A673 (cell line): ENCODE measurements around the gene CDKAL1. TPM values are rescaled to one million over a fixed set of nuclear protein-coding genes. Genes with fewer than 3 reads are reported as not detected.

Experiments used
- BruUV-seq: library from RNA; stranded (reverse); fragments of 400-500 nt; replicated peaks from 2 replicates; lab custom pipeline; 2021; lab: Mats Ljungman, UMichigan
- CTCF ChIA-PET: fragments of 300-600 bp; sonication (Branson Sonifier 250); formaldehyde crosslinking; loops from one replicate; lab custom pipeline; 2022; ENCODE audit warnings: antibody characterized with exemption; lab: Charles Lee
- POLR2A ChIA-PET: fragments of 300-600 bp; sonication (Branson Sonifier 250); formaldehyde crosslinking; loops from one replicate; lab custom pipeline; 2022; ENCODE audit warnings: antibody characterized with exemption; ENCODE audit not compliant: low non-redundant PET; lab: Charles Lee
- DNase-seq: peaks from one replicate; pipeline ENCODE4 v3.0.0-alpha.2; 2015; ENCODE audit warnings: low spot score
- H3K27ac ChIP-seq: fragments of 200-600 bp; sonication (generic); 2 replicates; pipeline ENCODE4 v1.5.1; 2016; ENCODE audit warnings: mixed run types, low read depth, mild to moderate bottlenecking, mixed read lengths, antibody characterized with exemption, low read length; ENCODE audit not compliant: poor library complexity, severe bottlenecking
- H3K27me3 ChIP-seq: fragments of 200-600 bp; sonication (generic); replicated peaks from 2 replicates; pipeline ENCODE4 v1.6.1; 2017; ENCODE audit warnings: mixed run types, low read depth, mild to moderate bottlenecking, mixed read lengths, antibody characterized with exemption, low read length; ENCODE audit not compliant: insufficient read depth, poor library complexity
- H3K36me3 ChIP-seq: fragments of 200-600 bp; sonication (generic); 2 replicates; pipeline ENCODE4 v1.6.1; 2016; ENCODE audit warnings: mixed run types, mild to moderate bottlenecking, mixed read lengths, antibody characterized with exemption, low read length; ENCODE audit not compliant: insufficient read depth, poor library complexity, severe bottlenecking
- H3K4me1 ChIP-seq: fragments of 200-600 bp; sonication (generic); 2 replicates; pipeline ENCODE4 v1.6.1; 2017; ENCODE audit warnings: mixed run types, mild to moderate bottlenecking, mixed read lengths, antibody characterized with exemption, low read length; ENCODE audit not compliant: insufficient read depth, poor library complexity, severe bottlenecking
- H3K4me3 ChIP-seq: fragments of 200-600 bp; sonication (generic); 2 replicates; pipeline ENCODE4 v1.5.1; 2016; ENCODE audit warnings: low read depth, mixed run types, mild to moderate bottlenecking, mixed read lengths, low read length; ENCODE audit not compliant: poor library complexity, severe bottlenecking
- H3K9me3 ChIP-seq: fragments of 200-600 bp; sonication (generic); 2 replicates; pipeline ENCODE4 v1.6.1; 2016; ENCODE audit warnings: mixed run types, low read depth, mild to moderate bottlenecking, mixed read lengths, antibody characterized with exemption, low read length; ENCODE audit not compliant: poor library complexity, severe bottlenecking
- EZH2 ChIP-seq: fragments of 200-600 bp; sonication (generic); IDR thresholded peaks from 2 replicates; pipeline ENCODE4 v1.6.1; 2017; ENCODE audit warnings: borderline replicate concordance, low read depth, mild to moderate bottlenecking, mixed read lengths, antibody characterized with exemption, low read length; ENCODE audit not compliant: poor library complexity, severe bottlenecking
- intact Hi-C: fragments of 100-400 bp; cut with micrococcal nuclease; formaldehyde crosslinking; loops from one replicate; pipeline ENCODE4 v1.10.0; 2022; ENCODE audit not compliant: unreplicated experiment
- total RNA-seq: library from RNA; stranded (reverse); gene quantifications from 2 replicates; pipeline ENCODE4 v1.2.3, GENCODE V29; 2021
- TF ChIP-seq, protein P1 (sequence below): fragments of 300-800, 200-600 bp; sonication (generic); conservative IDR thresholded peaks from 2 replicates; pipeline ENCODE4 v1.5.1; 2017; ENCODE audit warnings: low read depth, mild to moderate bottlenecking, antibody characterized with exemption, low read length, moderate library complexity, mixed read lengths

CDKAL1 gene
- total RNA-seq, 1 experiment from 2014 or later: 35.5 TPM

DNA sequence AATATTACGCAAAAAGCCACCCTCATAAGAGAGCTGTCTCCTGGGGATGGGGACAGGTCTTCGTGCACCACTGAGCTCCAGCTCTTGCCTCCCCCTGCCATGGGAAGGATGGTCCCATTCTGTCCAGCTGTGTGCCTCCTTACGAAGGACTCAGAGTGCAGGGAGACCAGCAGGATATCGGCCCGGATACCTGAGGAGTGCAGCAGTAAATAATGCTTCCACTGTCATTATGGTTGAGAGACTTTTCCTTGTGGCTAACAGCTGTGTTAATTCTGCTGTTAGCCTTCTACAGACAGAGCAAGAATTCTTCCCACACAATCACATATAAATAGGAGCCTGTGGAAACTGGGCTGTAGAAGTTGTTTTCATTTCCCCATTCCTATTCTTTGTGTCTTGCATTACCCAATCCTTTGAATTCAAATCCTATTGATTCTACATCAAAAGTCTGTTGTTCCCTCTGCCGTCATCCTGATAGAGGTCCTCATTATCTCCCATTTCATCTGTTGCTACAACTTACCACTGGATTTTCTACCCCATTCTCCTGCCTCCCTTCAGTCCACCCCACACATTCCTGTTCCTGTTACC lies 694.7 kb downstream of the CDKAL1 start:
- DNase-seq: no peak
- H3K4me3 ChIP-seq: no peak overlapping the region
- H3K4me1 ChIP-seq: no peaks in the 10 kb centered on the region
- ChIA-PET POLR2A (no interaction called here), CTCF (interaction anchor here (0.5 kb wide), 1 partner anchor 360 kb away, joined by 6 read pairs; no protein-coding TSS in a partner anchor)
- H3K36me3 ChIP-seq: no peaks in the 10 kb centered on the region
- TF ChIP-seq, protein P1, sequence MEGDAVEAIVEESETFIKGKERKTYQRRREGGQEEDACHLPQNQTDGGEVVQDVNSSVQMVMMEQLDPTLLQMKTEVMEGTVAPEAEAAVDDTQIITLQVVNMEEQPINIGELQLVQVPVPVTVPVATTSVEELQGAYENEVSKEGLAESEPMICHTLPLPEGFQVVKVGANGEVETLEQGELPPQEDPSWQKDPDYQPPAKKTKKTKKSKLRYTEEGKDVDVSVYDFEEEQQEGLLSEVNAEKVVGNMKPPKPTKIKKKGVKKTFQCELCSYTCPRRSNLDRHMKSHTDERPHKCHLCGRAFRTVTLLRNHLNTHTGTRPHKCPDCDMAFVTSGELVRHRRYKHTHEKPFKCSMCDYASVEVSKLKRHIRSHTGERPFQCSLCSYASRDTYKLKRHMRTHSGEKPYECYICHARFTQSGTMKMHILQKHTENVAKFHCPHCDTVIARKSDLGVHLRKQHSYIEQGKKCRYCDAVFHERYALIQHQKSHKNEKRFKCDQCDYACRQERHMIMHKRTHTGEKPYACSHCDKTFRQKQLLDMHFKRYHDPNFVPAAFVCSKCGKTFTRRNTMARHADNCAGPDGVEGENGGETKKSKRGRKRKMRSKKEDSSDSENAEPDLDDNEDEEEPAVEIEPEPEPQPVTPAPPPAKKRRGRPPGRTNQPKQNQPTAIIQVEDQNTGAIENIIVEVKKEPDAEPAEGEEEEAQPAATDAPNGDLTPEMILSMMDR: no peak
- TF ChIP-seq EZH2: no peak
- no peaks in the 10 kb centered on the region for H3K27me3 ChIP-seq
- H3K27ac ChIP-seq: no peak overlapping the region
- BruUV-seq: no TSS peak
- H3K9me3 ChIP-seq: no peaks in the 10 kb centered on the region
- intact Hi-C loops: no loop called here

DNA sequence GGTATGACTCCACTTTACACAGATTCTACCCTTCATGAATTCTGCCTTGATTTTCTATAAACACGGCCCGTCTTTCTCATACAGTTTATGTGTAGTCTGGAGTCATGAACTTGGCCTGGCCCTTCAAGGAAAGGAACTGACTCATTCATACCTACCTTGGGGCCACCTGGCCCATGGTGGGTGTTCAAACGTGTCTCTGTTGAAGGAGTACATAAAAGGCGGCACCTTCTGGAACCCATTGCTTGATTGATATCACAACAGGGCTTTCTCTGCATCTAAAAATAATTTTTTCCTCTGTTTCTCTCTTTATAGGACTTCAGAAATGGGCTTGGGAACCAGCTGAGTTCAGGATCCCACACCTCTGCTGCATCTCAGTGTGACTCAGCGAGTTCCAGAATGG lies 696.3 kb downstream of the CDKAL1 start:
- ChIA-PET CTCF (no interaction called here), POLR2A (no interaction called here)
- Histone ChIP-seq H3K27me3 (no peaks in the 10 kb centered on the region), H3K4me3 (no peak overlapping the region), H3K27ac (no peak overlapping the region), H3K9me3 (no peaks in the 10 kb centered on the region), H3K36me3 (no peaks in the 10 kb centered on the region), H3K4me1 (no peaks in the 10 kb centered on the region)
- no TSS peak for BruUV-seq
- intact Hi-C loops: no loop called here
- DNase-seq: no peak
- no peak for TF ChIP-seq EZH2
- TF ChIP-seq, protein P1: no peak

DNA sequence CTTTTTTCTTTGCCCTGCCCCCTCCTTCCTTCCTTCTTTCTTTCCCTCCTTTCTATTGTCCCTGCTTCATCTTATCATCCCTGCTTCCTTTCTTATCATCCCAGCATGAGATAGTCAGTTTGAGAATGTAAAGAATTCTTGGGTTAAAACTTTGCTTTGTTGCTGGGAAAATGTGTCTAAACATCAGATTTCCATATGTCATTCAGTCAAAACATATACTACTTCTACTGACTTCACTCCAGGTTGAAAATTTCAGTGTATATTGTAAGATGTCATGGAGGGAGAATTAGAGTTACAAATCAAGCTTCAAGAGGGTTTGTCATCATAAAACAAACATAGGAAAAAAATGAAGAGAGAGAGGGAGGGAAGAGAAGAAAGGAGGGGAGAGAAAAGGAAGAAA lies 700.9 kb downstream of the CDKAL1 start:
- Histone ChIP-seq H3K27ac (no peak overlapping the region), H3K4me1 (no peaks in the 10 kb centered on the region), H3K27me3 (no peaks in the 10 kb centered on the region), H3K36me3 (no peaks in the 10 kb centered on the region), H3K4me3 (no peak overlapping the region), H3K9me3 (peaks cover 5% of the 10 kb centered on the region)
- DNase-seq: no peak
- TF ChIP-seq EZH2: no peak
- TF ChIP-seq, protein P1: no peak
- BruUV-seq: no TSS peak
- CTCF ChIA-PET: no interaction called here
- intact Hi-C loops: no loop called here
- POLR2A ChIA-PET: no interaction called here
